BLaER1 (cell line): ENCODE measurements around the gene AFG1L.
A peak's percentile ranks its signal among the peaks of the same experiment; 100 is the strongest.
"Not testable (repeated sequence)": the region's sequence is repeated elsewhere in the genome, so short reads cannot be mapped to it uniquely, and the experiment has no call there.

ENCODE experiments used
- H3K27ac ChIP-seq: shearing (Covaris generic); formaldehyde crosslinking; 2 replicates; pipeline ENCODE4 v1.8.1; 2022
- H3K27me3 ChIP-seq: shearing (Covaris generic); formaldehyde crosslinking; 2 replicates; pipeline ENCODE4 v1.8.1; 2022
- H3K36me3 ChIP-seq: shearing (Covaris generic); formaldehyde crosslinking; 2 replicates; pipeline ENCODE4 v1.8.1; 2022
- H3K4me1 ChIP-seq: shearing (Covaris generic); formaldehyde crosslinking; 2 replicates; pipeline ENCODE4 v1.8.1; 2022
- H3K4me2 ChIP-seq: shearing (Covaris generic); formaldehyde crosslinking; 2 replicates; pipeline ENCODE4 v1.8.1; 2022
- H3K4me3 ChIP-seq: shearing (Covaris generic); formaldehyde crosslinking; 2 replicates; pipeline ENCODE4 v1.8.1; 2022
- H3K9ac ChIP-seq: shearing (Covaris generic); formaldehyde crosslinking; 2 replicates; pipeline ENCODE4 v1.8.1; 2022
- H3K9me3 ChIP-seq: shearing (Covaris generic); formaldehyde crosslinking; 2 replicates; pipeline ENCODE4 v1.8.1; 2022
- H4K20me1 ChIP-seq: shearing (Covaris generic); formaldehyde crosslinking; 2 replicates; pipeline ENCODE4 v1.8.1; 2022
- Cebpa-rat ChIP-seq: shearing (Covaris generic); IDR thresholded peaks from 2 replicates; pipeline ENCODE4 v1.8.1; 2022

Gene AFG1L

GRCh38 chr6:108260126-108260808, 34.6 kb upstream of the AFG1L start:
- peaks cover 30% of the 10 kb centered on the region for H3K4me1 ChIP-seq
- H3K27ac ChIP-seq, result peak overlapping the region; percentile 91
- no peak for TF ChIP-seq Cebpa-rat
- H3K36me3 ChIP-seq, result peaks cover 12% of the 10 kb centered on the region
- H3K9me3 ChIP-seq, result no peaks in the 10 kb centered on the region
- H3K9ac ChIP-seq, result peak overlapping the region; percentile 91
- H3K4me2 ChIP-seq, result peak overlapping the region; percentile 87
- peak overlapping the region; percentile 89 for H3K4me3 ChIP-seq
- peaks cover 40% of the 10 kb centered on the region for H4K20me1 ChIP-seq
- no peaks in the 10 kb centered on the region for H3K27me3 ChIP-seq

GRCh38 chr6:108260809-108261569, 33.9 kb upstream of the AFG1L start, which contains the start of gene SNX3:
Gene SNX3 (minus strand): TSS chr6:108261040. CDS start chr6:108260921, 119 bp downstream.
- peak within 1 kb of the TSS; percentile 89 for H3K4me3 ChIP-seq
- peaks cover 33% of the 10 kb centered on the region for H4K20me1 ChIP-seq
- H3K27me3 ChIP-seq, result no peaks in the 10 kb centered on the region
- H3K27ac ChIP-seq, result peak within 1 kb of the TSS; percentile 91
- H3K4me2 ChIP-seq, result peak within 1 kb of the TSS; percentile 87
- 0 out of 2 replicates have a peak, but pooled peaks cover 10% of the 10 kb centered on the region for H3K36me3 ChIP-seq
- no peak for TF ChIP-seq Cebpa-rat
- H3K9ac ChIP-seq, result peak within 1 kb of the TSS; percentile 91
- no peaks in the 10 kb centered on the region for H3K9me3 ChIP-seq
- H3K4me1 ChIP-seq, result peaks cover 30% of the 10 kb centered on the region

GRCh38 chr6:108263371-108263770, 31.5 kb upstream of the AFG1L start:
- no peaks in the 10 kb centered on the region for H3K27me3 ChIP-seq
- no peaks in the 10 kb centered on the region for H3K36me3 ChIP-seq
- no peaks in the 10 kb centered on the region for H3K9me3 ChIP-seq
- no peak overlapping the region for H3K9ac ChIP-seq
- no peak overlapping the region for H3K4me2 ChIP-seq
- peaks cover 9% of the 10 kb centered on the region for H4K20me1 ChIP-seq
- H3K4me1 ChIP-seq, result peaks cover 25% of the 10 kb centered on the region
- TF ChIP-seq Cebpa-rat, result no peak
- no peak overlapping the region for H3K27ac ChIP-seq
- H3K4me3 ChIP-seq, result no peak overlapping the region

GRCh38 chr6:108268845-108269244, 26.0 kb upstream of the AFG1L start:
- no peak for TF ChIP-seq Cebpa-rat
- no peaks in the 10 kb centered on the region for H3K4me1 ChIP-seq
- H3K27me3 ChIP-seq, result no peaks in the 10 kb centered on the region
- H3K36me3 ChIP-seq, result no peaks in the 10 kb centered on the region
- H3K9me3 ChIP-seq, result no peaks in the 10 kb centered on the region
- no peak overlapping the region for H3K4me3 ChIP-seq
- no peak overlapping the region for H3K9ac ChIP-seq
- no peak overlapping the region for H3K27ac ChIP-seq
- no peaks in the 10 kb centered on the region for H4K20me1 ChIP-seq
- H3K4me2 ChIP-seq, result no peak overlapping the region

- H3K9ac ChIP-seq, H3K36me3 ChIP-seq, H3K4me3 ChIP-seq, H4K20me1 ChIP-seq, H3K27ac ChIP-seq, H3K27me3 ChIP-seq, H3K4me2 ChIP-seq, H3K4me1 ChIP-seq, H3K9me3 ChIP-seq: not testable (repeated sequence)
These were observed 24.9 kb upstream of the AFG1L start for GRCh38 chr6:108269955-108270354.

- Histone ChIP-seq H3K4me1 (no peaks in the 10 kb centered on the region), H3K27ac (no peak overlapping the region), H3K36me3 (no peaks in the 10 kb centered on the region), H3K9me3 (no peaks in the 10 kb centered on the region), H3K4me3 (no peak overlapping the region), H3K27me3 (no peaks in the 10 kb centered on the region), H4K20me1 (no peaks in the 10 kb centered on the region), H3K9ac (no peak overlapping the region), H3K4me2 (no peak overlapping the region)
- no peak for TF ChIP-seq Cebpa-rat
These were observed 20.3 kb upstream of the AFG1L start for GRCh38 chr6:108274546-108274945.

- Histone ChIP-seq H3K9ac (no peak overlapping the region), H3K9me3 (no peaks in the 10 kb centered on the region), H3K27me3 (no peaks in the 10 kb centered on the region), H3K4me2 (no peak overlapping the region), H3K27ac (no peak overlapping the region), H3K4me1 (no peaks in the 10 kb centered on the region), H3K36me3 (no peaks in the 10 kb centered on the region), H3K4me3 (no peak overlapping the region), H4K20me1 (no peaks in the 10 kb centered on the region)
- no peak for TF ChIP-seq Cebpa-rat
These were observed 18.9 kb upstream of the AFG1L start for GRCh38 chr6:108275976-108276375.

GRCh38 chr6:108277295-108277694, 17.6 kb upstream of the AFG1L start:
- Histone ChIP-seq H3K36me3 (no peaks in the 10 kb centered on the region), H3K27ac (no peak overlapping the region), H3K4me2 (no peak overlapping the region), H3K4me1 (no peaks in the 10 kb centered on the region), H3K9me3 (no peaks in the 10 kb centered on the region), H3K27me3 (no peaks in the 10 kb centered on the region), H4K20me1 (no peaks in the 10 kb centered on the region), H3K9ac (no peak overlapping the region), H3K4me3 (no peak overlapping the region)
- TF ChIP-seq Cebpa-rat, result no peak

GRCh38 chr6:108277831-108278230, 17.0 kb upstream of the AFG1L start:
- H3K27me3 ChIP-seq, result no peaks in the 10 kb centered on the region
- no peak for TF ChIP-seq Cebpa-rat

GRCh38 chr6:108285381-108285780, 9.5 kb upstream of the AFG1L start:
- no peak for TF ChIP-seq Cebpa-rat
- no peaks in the 10 kb centered on the region for H3K36me3 ChIP-seq
- H3K4me3 ChIP-seq, result no peak overlapping the region
- no peak overlapping the region for H3K4me2 ChIP-seq
- H4K20me1 ChIP-seq, result no peaks in the 10 kb centered on the region
- no peaks in the 10 kb centered on the region for H3K9me3 ChIP-seq
- no peak overlapping the region for H3K27ac ChIP-seq
- no peak overlapping the region for H3K9ac ChIP-seq
- no peaks in the 10 kb centered on the region for H3K27me3 ChIP-seq
- H3K4me1 ChIP-seq, result no peaks in the 10 kb centered on the region

More at GRCh38 chr6:108277831-108278230, 17.0 kb upstream of the AFG1L start:
- H3K36me3 ChIP-seq, result no peaks in the 10 kb centered on the region
- H3K4me2 ChIP-seq, result no peak overlapping the region
- no peak overlapping the region for H3K27ac ChIP-seq
- H4K20me1 ChIP-seq, result no peaks in the 10 kb centered on the region
- H3K4me3 ChIP-seq, result no peak overlapping the region
- H3K9me3 ChIP-seq, result no peaks in the 10 kb centered on the region
- no peaks in the 10 kb centered on the region for H3K4me1 ChIP-seq
- H3K9ac ChIP-seq, result no peak overlapping the region
